GM23338 (cell line): ENCODE measurements around the gene ARPC1A. TPM values are rescaled to one million over a fixed set of nuclear protein-coding genes. Genes with fewer than 3 reads are reported as not detected.

Source experiments
- ATAC-seq: fragments of 200-7000 bp; cut with Tn5 transposase; 3 replicates; pipeline ENCODE4 v1.9.1; 2020
- DNase-seq: peaks from one replicate; pipeline ENCODE4 v3.0.0-alpha.2; 2015; ENCODE audit warnings: low spot score
- H2AFZ ChIP-seq: fragments of 200-600 bp; sonication (generic); 2 replicates; pipeline ENCODE4 v1.8.0; 2016; ENCODE audit warnings: antibody characterized with exemption, mild to moderate bottlenecking, moderate library complexity
- H3F3A ChIP-seq: fragments of 200-600 bp; sonication (generic); replicated peaks from 2 replicates; pipeline ENCODE4 v1.8.0; 2017; ENCODE audit warnings: antibody characterized with exemption, mixed run types, low read depth
- H3K27ac ChIP-seq: fragments of 200-600 bp; sonication (generic); 2 replicates; pipeline ENCODE4 v1.6.1; 2016; ENCODE audit warnings: low read depth
- H3K27me3 ChIP-seq: fragments of 200-600 bp; sonication (generic); 2 replicates; pipeline ENCODE4 v1.8.0; 2016; ENCODE audit warnings: mild to moderate bottlenecking, mixed run types, moderate library complexity; ENCODE audit not compliant: insufficient read depth
- H3K36me3 ChIP-seq: fragments of 200-600 bp; sonication (generic); 2 replicates; pipeline ENCODE4 v1.8.0; 2016; ENCODE audit warnings: mild to moderate bottlenecking; ENCODE audit not compliant: insufficient read depth
- H3K4me1 ChIP-seq: fragments of 200-600 bp; sonication (generic); 2 replicates; pipeline ENCODE4 v1.8.0; 2016; ENCODE audit warnings: mild to moderate bottlenecking, moderate library complexity; ENCODE audit not compliant: insufficient read depth
- H3K4me2 ChIP-seq: fragments of 200-600 bp; sonication (generic); 2 replicates; pipeline ENCODE4 v1.7.1; 2017; ENCODE audit warnings: mixed run types
- H3K4me3 ChIP-seq: fragments of 200-600 bp; sonication (generic); 2 replicates; pipeline ENCODE4 v1.6.1; 2016; ENCODE audit warnings: mixed run types
- H3K79me2 ChIP-seq: fragments of 200-600 bp; sonication (generic); replicated peaks from 2 replicates; pipeline ENCODE4 v1.8.0; 2017; ENCODE audit warnings: mild to moderate bottlenecking; ENCODE audit not compliant: insufficient read depth
- H3K9me2 ChIP-seq: fragments of 200-600 bp; sonication (generic); 2 replicates; pipeline ENCODE4 v1.8.0; 2017; ENCODE audit not compliant: insufficient read depth
- H4K20me1 ChIP-seq: fragments of 200-600 bp; sonication (generic); replicated peaks from 2 replicates; pipeline ENCODE4 v1.8.0; 2017; ENCODE audit warnings: mild to moderate bottlenecking; ENCODE audit not compliant: insufficient read depth
- H3K27ac Mint-ChIP-seq: 2 replicates; pipeline ENCODE4 v1.8.0; 2020; ENCODE audit warnings: inconsistent platforms, mild to moderate bottlenecking, moderate library complexity, mixed read lengths
- H3K27me3 Mint-ChIP-seq: 3 replicates; pipeline ENCODE4 v1.8.0; 2022; ENCODE audit warnings: low read depth, mild to moderate bottlenecking, moderate library complexity, mixed read lengths, inconsistent platforms; ENCODE audit not compliant: insufficient read depth, poor library complexity
- H3K36me3 Mint-ChIP-seq: 3 replicates; pipeline ENCODE4 v1.8.0; 2021; ENCODE audit warnings: low read depth, mild to moderate bottlenecking, inconsistent platforms, moderate library complexity, mixed read lengths
- H3K4me1 Mint-ChIP-seq: 3 replicates; pipeline ENCODE4 v1.8.0; 2020; ENCODE audit warnings: mild to moderate bottlenecking, inconsistent platforms, mixed read lengths
- H3K4me3 Mint-ChIP-seq: 3 replicates; pipeline ENCODE4 v1.8.0; 2021; ENCODE audit warnings: moderate library complexity, mild to moderate bottlenecking, inconsistent platforms, mixed read lengths
- H3K9me3 Mint-ChIP-seq: 3 replicates; pipeline ENCODE4 v1.8.0; 2020; ENCODE audit warnings: moderate library complexity, mild to moderate bottlenecking, inconsistent platforms, mixed read lengths
- CREB1 ChIP-seq: fragments of 250-450 bp; sonication (Bioruptor Pico); IDR thresholded peaks from 2 replicates; pipeline ENCODE4 v1.5.0; 2020; ENCODE audit warnings: low read depth, mild to moderate bottlenecking, moderate library complexity
- CTCF ChIP-seq, 2 experiments: fragments of 200-600 bp in 1 of 2; sonication (generic) in 1 of 2; conservative IDR thresholded peaks; 2 replicates each; pipeline versions ENCODE4 v1.5.1 to v1.6.1; 2016 to 2017; ENCODE audit warnings: antibody characterized with exemption in 2 of 2, low read depth in 2 of 2, mild to moderate bottlenecking in 2 of 2, moderate library complexity in 1 of 2
- ETS1 ChIP-seq: IDR thresholded peaks from 2 replicates; pipeline ENCODE4 v1.6.1; 2016; ENCODE audit warnings: antibody characterized with exemption
- EZH2 ChIP-seq: fragments of 200-600 bp; sonication (generic); IDR thresholded peaks from one replicate; pipeline ENCODE4 v1.8.0; 2017; ENCODE audit warnings: antibody characterized with exemption, mild to moderate bottlenecking, low read depth; ENCODE audit not compliant: unreplicated experiment
- EZH2phosphoT487 ChIP-seq: fragments of 200-600 bp; sonication (generic); IDR thresholded peaks from one replicate; pipeline ENCODE4 v1.8.1; 2018; ENCODE audit warnings: antibody characterized with exemption; ENCODE audit not compliant: unreplicated experiment
- JUNB ChIP-seq: IDR thresholded peaks from one replicate; pipeline ENCODE4 v1.6.1; 2016; ENCODE audit warnings: antibody characterized with exemption; ENCODE audit not compliant: unreplicated experiment
- NANOG ChIP-seq: IDR thresholded peaks from 2 replicates; pipeline ENCODE4 v1.6.1; 2016; ENCODE audit warnings: antibody characterized with exemption, borderline replicate concordance
- POLR2AphosphoS5 ChIP-seq: IDR thresholded peaks from 2 replicates; pipeline ENCODE4 v1.6.1; 2016; ENCODE audit warnings: antibody characterized with exemption, low read depth
- REST ChIP-seq: IDR thresholded peaks from one replicate; pipeline ENCODE4 v1.6.1; 2018; ENCODE audit warnings: antibody characterized with exemption; ENCODE audit not compliant: unreplicated experiment
- STAT1 ChIP-seq: IDR thresholded peaks from one replicate; pipeline ENCODE4 v1.6.1; 2016; ENCODE audit warnings: antibody characterized with exemption; ENCODE audit not compliant: unreplicated experiment
- ZNF114 ChIP-seq: fragments of 250-450 bp; sonication (Bioruptor Pico); IDR thresholded peaks from 2 replicates; pipeline ENCODE4 v1.5.0; 2020; ENCODE audit warnings: mild to moderate bottlenecking, moderate library complexity
- ZNF331 ChIP-seq: fragments of 250-450 bp; sonication (Bioruptor Pico); IDR thresholded peaks from 2 replicates; pipeline ENCODE4 v1.5.0; 2020; ENCODE audit warnings: low read depth, mild to moderate bottlenecking, moderate library complexity
- ZNF462 ChIP-seq: fragments of 250-450 bp; sonication (Bioruptor Pico); IDR thresholded peaks from 2 replicates; pipeline ENCODE4 v1.5.0; 2020; ENCODE audit warnings: mild to moderate bottlenecking, moderate library complexity
- polyA plus RNA-seq: library from polyadenylated mRNA; unstranded; fragments of >200 nt; fragmentation: Nextera tagmentation; extraction: Ambion mirVana; gene quantifications from 2 replicates; pipeline ENCODE4 v1.2.1, GENCODE V29; 2016
- total RNA-seq: library from RNA; depleted of rRNA; stranded (reverse); fragments of >200 nt; shearing (Covaris generic); gene quantifications from 2 replicates; pipeline ENCODE4 v1.2.3, GENCODE V29; 2014

ARPC1A gene
- total and polyA plus RNA-seq, 2 experiments from 2014 or later, result 108 to 210 TPM

GRCh38 chr7:99339595-99339994 is 13.9 kb downstream of the ARPC1A start:
- H3K4me2 ChIP-seq, result no peak overlapping the region
- H3K4me3 Mint-ChIP-seq, result no peak overlapping the region
- TF ChIP-seq ZNF462 (no peak), EZH2 (no peak), POLR2AphosphoS5 (no peak), CTCF (conservative IDR thresholded peaks at IDR 0.05; ENCODE audit: low read depth in 2 of 2) (no peak), EZH2phosphoT487 (no peak), CREB1 (CRISPR knock-in tag) (no peak), ZNF331 (no peak), JUNB (no peak), ETS1 (no peak), STAT1 (no peak), NANOG (no peak), REST (no peak), ZNF114 (no peak)
- H3K4me3 ChIP-seq, result no peak overlapping the region
- no peaks in the 10 kb centered on the region for H3F3A ChIP-seq
- peaks cover 35% of the 10 kb centered on the region; the same call in 1 of the 2 replicates for H3K36me3 ChIP-seq
- H3K27me3 ChIP-seq, result no peaks in the 10 kb centered on the region
- ATAC-seq, result no peak
- H4K20me1 ChIP-seq, result no peaks in the 10 kb centered on the region; the same call in none of the 2 replicates
- no peaks in the 10 kb centered on the region for H3K4me1 Mint-ChIP-seq
- H3K9me2 ChIP-seq, result no peaks in the 10 kb centered on the region
- H3K27ac ChIP-seq, result no peak overlapping the region
- H3K79me2 ChIP-seq, result no peaks in the 10 kb centered on the region
- H2AFZ ChIP-seq, result no peak overlapping the region
- H3K36me3 Mint-ChIP-seq, result peaks cover 48% of the 10 kb centered on the region
- H3K4me1 ChIP-seq, result no peaks in the 10 kb centered on the region
- peaks cover 2% of the 10 kb centered on the region for H3K27me3 Mint-ChIP-seq
- no peak overlapping the region for H3K27ac Mint-ChIP-seq
- no peak for DNase-seq
- H3K9me3 Mint-ChIP-seq, result no peaks in the 10 kb centered on the region
